GM23338 (cell line): ENCODE data around the gene PRPF40B. TPM values are rescaled to one million over a fixed set of nuclear protein-coding genes. Genes with fewer than 3 reads are reported as not detected.

ENCODE experiments used
- ATAC-seq: fragments of 200-7000 bp; cut with Tn5 transposase; 3 replicates; pipeline ENCODE4 v1.9.1; 2020
- DNase-seq: peaks from one replicate; pipeline ENCODE4 v3.0.0-alpha.2; 2015; ENCODE audit warnings: low spot score
- H2AFZ ChIP-seq: fragments of 200-600 bp; sonication (generic); 2 replicates; pipeline ENCODE4 v1.8.0; 2016; ENCODE audit warnings: antibody characterized with exemption, mild to moderate bottlenecking, moderate library complexity
- H3F3A ChIP-seq: fragments of 200-600 bp; sonication (generic); replicated peaks from 2 replicates; pipeline ENCODE4 v1.8.0; 2017; ENCODE audit warnings: antibody characterized with exemption, mixed run types, low read depth
- H3K27ac ChIP-seq: fragments of 200-600 bp; sonication (generic); 2 replicates; pipeline ENCODE4 v1.6.1; 2016; ENCODE audit warnings: low read depth
- H3K27me3 ChIP-seq: fragments of 200-600 bp; sonication (generic); 2 replicates; pipeline ENCODE4 v1.8.0; 2016; ENCODE audit warnings: mild to moderate bottlenecking, mixed run types, moderate library complexity; ENCODE audit not compliant: insufficient read depth
- H3K36me3 ChIP-seq: fragments of 200-600 bp; sonication (generic); 2 replicates; pipeline ENCODE4 v1.8.0; 2016; ENCODE audit warnings: mild to moderate bottlenecking; ENCODE audit not compliant: insufficient read depth
- H3K4me1 ChIP-seq: fragments of 200-600 bp; sonication (generic); 2 replicates; pipeline ENCODE4 v1.8.0; 2016; ENCODE audit warnings: mild to moderate bottlenecking, moderate library complexity; ENCODE audit not compliant: insufficient read depth
- H3K4me2 ChIP-seq: fragments of 200-600 bp; sonication (generic); 2 replicates; pipeline ENCODE4 v1.7.1; 2017; ENCODE audit warnings: mixed run types
- H3K4me3 ChIP-seq: fragments of 200-600 bp; sonication (generic); 2 replicates; pipeline ENCODE4 v1.6.1; 2016; ENCODE audit warnings: mixed run types
- H3K79me2 ChIP-seq: fragments of 200-600 bp; sonication (generic); replicated peaks from 2 replicates; pipeline ENCODE4 v1.8.0; 2017; ENCODE audit warnings: mild to moderate bottlenecking; ENCODE audit not compliant: insufficient read depth
- H3K9me2 ChIP-seq: fragments of 200-600 bp; sonication (generic); 2 replicates; pipeline ENCODE4 v1.8.0; 2017; ENCODE audit not compliant: insufficient read depth
- H4K20me1 ChIP-seq: fragments of 200-600 bp; sonication (generic); replicated peaks from 2 replicates; pipeline ENCODE4 v1.8.0; 2017; ENCODE audit warnings: mild to moderate bottlenecking; ENCODE audit not compliant: insufficient read depth
- H3K27ac Mint-ChIP-seq: 2 replicates; pipeline ENCODE4 v1.8.0; 2020; ENCODE audit warnings: inconsistent platforms, mild to moderate bottlenecking, moderate library complexity, mixed read lengths
- H3K27me3 Mint-ChIP-seq: 3 replicates; pipeline ENCODE4 v1.8.0; 2022; ENCODE audit warnings: low read depth, mild to moderate bottlenecking, moderate library complexity, mixed read lengths, inconsistent platforms; ENCODE audit not compliant: insufficient read depth, poor library complexity
- H3K36me3 Mint-ChIP-seq: 3 replicates; pipeline ENCODE4 v1.8.0; 2021; ENCODE audit warnings: low read depth, mild to moderate bottlenecking, inconsistent platforms, moderate library complexity, mixed read lengths
- H3K4me1 Mint-ChIP-seq: 3 replicates; pipeline ENCODE4 v1.8.0; 2020; ENCODE audit warnings: mild to moderate bottlenecking, inconsistent platforms, mixed read lengths
- H3K4me3 Mint-ChIP-seq: 3 replicates; pipeline ENCODE4 v1.8.0; 2021; ENCODE audit warnings: moderate library complexity, mild to moderate bottlenecking, inconsistent platforms, mixed read lengths
- H3K9me3 Mint-ChIP-seq: 3 replicates; pipeline ENCODE4 v1.8.0; 2020; ENCODE audit warnings: moderate library complexity, mild to moderate bottlenecking, inconsistent platforms, mixed read lengths
- CREB1 ChIP-seq: fragments of 250-450 bp; sonication (Bioruptor Pico); IDR thresholded peaks from 2 replicates; pipeline ENCODE4 v1.5.0; 2020; ENCODE audit warnings: low read depth, mild to moderate bottlenecking, moderate library complexity
- EZH2 ChIP-seq: fragments of 200-600 bp; sonication (generic); IDR thresholded peaks from one replicate; pipeline ENCODE4 v1.8.0; 2017; ENCODE audit warnings: antibody characterized with exemption, mild to moderate bottlenecking, low read depth; ENCODE audit not compliant: unreplicated experiment
- EZH2phosphoT487 ChIP-seq: fragments of 200-600 bp; sonication (generic); IDR thresholded peaks from one replicate; pipeline ENCODE4 v1.8.1; 2018; ENCODE audit warnings: antibody characterized with exemption; ENCODE audit not compliant: unreplicated experiment
- JUNB ChIP-seq: IDR thresholded peaks from one replicate; pipeline ENCODE4 v1.6.1; 2016; ENCODE audit warnings: antibody characterized with exemption; ENCODE audit not compliant: unreplicated experiment
- NANOG ChIP-seq: IDR thresholded peaks from 2 replicates; pipeline ENCODE4 v1.6.1; 2016; ENCODE audit warnings: antibody characterized with exemption, borderline replicate concordance
- POLR2AphosphoS5 ChIP-seq: IDR thresholded peaks from 2 replicates; pipeline ENCODE4 v1.6.1; 2016; ENCODE audit warnings: antibody characterized with exemption, low read depth
- STAT1 ChIP-seq: IDR thresholded peaks from one replicate; pipeline ENCODE4 v1.6.1; 2016; ENCODE audit warnings: antibody characterized with exemption; ENCODE audit not compliant: unreplicated experiment
- ZNF114 ChIP-seq: fragments of 250-450 bp; sonication (Bioruptor Pico); IDR thresholded peaks from 2 replicates; pipeline ENCODE4 v1.5.0; 2020; ENCODE audit warnings: mild to moderate bottlenecking, moderate library complexity
- ZNF331 ChIP-seq: fragments of 250-450 bp; sonication (Bioruptor Pico); IDR thresholded peaks from 2 replicates; pipeline ENCODE4 v1.5.0; 2020; ENCODE audit warnings: low read depth, mild to moderate bottlenecking, moderate library complexity
- polyA plus RNA-seq: library from polyadenylated mRNA; unstranded; fragments of >200 nt; fragmentation: Nextera tagmentation; extraction: Ambion mirVana; gene quantifications from 2 replicates; pipeline ENCODE4 v1.2.1, GENCODE V29; 2016
- total RNA-seq: library from RNA; depleted of rRNA; stranded (reverse); fragments of >200 nt; shearing (Covaris generic); gene quantifications from 2 replicates; pipeline ENCODE4 v1.2.3, GENCODE V29; 2014
- TF ChIP-seq, protein P1 (sequence below): fragments of 250-450 bp; sonication (Bioruptor Pico); IDR thresholded peaks from 2 replicates; pipeline ENCODE4 v1.5.0; 2020; ENCODE audit warnings: mild to moderate bottlenecking, moderate library complexity
- TF ChIP-seq, protein P2 (sequence below), 2 experiments: fragments of 200-600 bp in 1 of 2; sonication (generic) in 1 of 2; conservative IDR thresholded peaks; 2 replicates each; pipeline versions ENCODE4 v1.5.1 to v1.6.1; 2016 to 2017; ENCODE audit warnings: antibody characterized with exemption in 2 of 2, low read depth in 2 of 2, mild to moderate bottlenecking in 2 of 2, moderate library complexity in 1 of 2
- TF ChIP-seq, protein P3 (sequence below): IDR thresholded peaks from one replicate; pipeline ENCODE4 v1.6.1; 2018; ENCODE audit warnings: antibody characterized with exemption; ENCODE audit not compliant: unreplicated experiment
- TF ChIP-seq, protein P4 (sequence below): IDR thresholded peaks from 2 replicates; pipeline ENCODE4 v1.6.1; 2016; ENCODE audit warnings: antibody characterized with exemption

The PRPF40B gene
- total and polyA plus RNA-seq, 2 experiments from 2014 or later, result 17.9 to 19.0 TPM

DNA sequence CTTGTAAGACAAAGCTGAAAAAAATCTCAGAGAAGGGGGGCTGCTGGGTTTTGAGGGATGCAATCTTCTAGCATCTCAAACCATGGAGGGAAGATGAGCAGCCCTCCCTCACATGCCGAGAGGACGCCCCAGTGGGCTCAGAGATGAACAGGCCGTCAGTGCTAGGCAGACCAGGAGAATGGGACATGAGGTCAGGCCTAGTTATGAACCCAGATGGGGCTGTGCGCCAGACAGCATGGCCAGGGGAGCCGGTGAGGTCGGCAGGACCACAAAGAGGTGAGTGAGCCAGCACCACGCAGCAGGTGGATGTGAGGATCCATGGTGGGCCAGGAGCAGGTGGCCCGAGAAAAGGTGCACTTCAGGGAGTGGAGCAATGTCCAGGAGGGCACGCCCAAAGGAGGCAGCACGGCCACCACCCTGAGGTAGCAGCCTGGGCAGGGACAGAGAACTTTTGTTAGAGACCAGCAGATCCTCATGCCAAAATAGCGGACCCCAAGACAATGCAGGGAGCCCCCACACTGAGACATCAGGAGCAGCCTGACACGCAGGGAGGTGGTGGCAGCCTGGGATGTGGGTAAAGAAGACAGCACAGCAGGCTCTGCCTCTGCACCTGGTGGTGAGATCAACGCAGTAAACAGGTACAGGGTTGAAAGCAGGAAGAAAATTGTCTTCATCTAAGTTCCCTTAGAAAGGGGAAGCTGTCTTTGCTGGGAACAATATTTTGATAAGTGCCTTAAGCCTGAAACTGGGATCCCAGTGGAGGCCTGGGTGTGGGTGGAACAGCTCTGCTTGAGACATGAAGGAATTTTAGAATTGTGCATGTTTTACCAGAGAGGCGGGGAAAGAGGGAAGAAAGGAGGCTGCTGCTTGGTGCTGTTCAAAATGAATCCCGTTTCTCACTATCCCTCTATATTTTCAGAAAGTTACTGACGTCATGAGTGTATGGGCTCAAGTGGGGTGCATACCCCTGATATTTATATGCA is 37.6 kb upstream of the PRPF40B start:
- H3K4me2 ChIP-seq, result no peak overlapping the region
- H3K9me2 ChIP-seq, result no peaks in the 10 kb centered on the region
- no peak overlapping the region for H3K4me3 Mint-ChIP-seq
- TF ChIP-seq JUNB (no peak), NANOG (no peak), ZNF331 (no peak), STAT1 (no peak), CREB1 (CRISPR knock-in tag) (no peak), POLR2AphosphoS5 (no peak), EZH2phosphoT487 (no peak), EZH2 (no peak), ZNF114 (no peak)
- TF ChIP-seq, protein P1, sequence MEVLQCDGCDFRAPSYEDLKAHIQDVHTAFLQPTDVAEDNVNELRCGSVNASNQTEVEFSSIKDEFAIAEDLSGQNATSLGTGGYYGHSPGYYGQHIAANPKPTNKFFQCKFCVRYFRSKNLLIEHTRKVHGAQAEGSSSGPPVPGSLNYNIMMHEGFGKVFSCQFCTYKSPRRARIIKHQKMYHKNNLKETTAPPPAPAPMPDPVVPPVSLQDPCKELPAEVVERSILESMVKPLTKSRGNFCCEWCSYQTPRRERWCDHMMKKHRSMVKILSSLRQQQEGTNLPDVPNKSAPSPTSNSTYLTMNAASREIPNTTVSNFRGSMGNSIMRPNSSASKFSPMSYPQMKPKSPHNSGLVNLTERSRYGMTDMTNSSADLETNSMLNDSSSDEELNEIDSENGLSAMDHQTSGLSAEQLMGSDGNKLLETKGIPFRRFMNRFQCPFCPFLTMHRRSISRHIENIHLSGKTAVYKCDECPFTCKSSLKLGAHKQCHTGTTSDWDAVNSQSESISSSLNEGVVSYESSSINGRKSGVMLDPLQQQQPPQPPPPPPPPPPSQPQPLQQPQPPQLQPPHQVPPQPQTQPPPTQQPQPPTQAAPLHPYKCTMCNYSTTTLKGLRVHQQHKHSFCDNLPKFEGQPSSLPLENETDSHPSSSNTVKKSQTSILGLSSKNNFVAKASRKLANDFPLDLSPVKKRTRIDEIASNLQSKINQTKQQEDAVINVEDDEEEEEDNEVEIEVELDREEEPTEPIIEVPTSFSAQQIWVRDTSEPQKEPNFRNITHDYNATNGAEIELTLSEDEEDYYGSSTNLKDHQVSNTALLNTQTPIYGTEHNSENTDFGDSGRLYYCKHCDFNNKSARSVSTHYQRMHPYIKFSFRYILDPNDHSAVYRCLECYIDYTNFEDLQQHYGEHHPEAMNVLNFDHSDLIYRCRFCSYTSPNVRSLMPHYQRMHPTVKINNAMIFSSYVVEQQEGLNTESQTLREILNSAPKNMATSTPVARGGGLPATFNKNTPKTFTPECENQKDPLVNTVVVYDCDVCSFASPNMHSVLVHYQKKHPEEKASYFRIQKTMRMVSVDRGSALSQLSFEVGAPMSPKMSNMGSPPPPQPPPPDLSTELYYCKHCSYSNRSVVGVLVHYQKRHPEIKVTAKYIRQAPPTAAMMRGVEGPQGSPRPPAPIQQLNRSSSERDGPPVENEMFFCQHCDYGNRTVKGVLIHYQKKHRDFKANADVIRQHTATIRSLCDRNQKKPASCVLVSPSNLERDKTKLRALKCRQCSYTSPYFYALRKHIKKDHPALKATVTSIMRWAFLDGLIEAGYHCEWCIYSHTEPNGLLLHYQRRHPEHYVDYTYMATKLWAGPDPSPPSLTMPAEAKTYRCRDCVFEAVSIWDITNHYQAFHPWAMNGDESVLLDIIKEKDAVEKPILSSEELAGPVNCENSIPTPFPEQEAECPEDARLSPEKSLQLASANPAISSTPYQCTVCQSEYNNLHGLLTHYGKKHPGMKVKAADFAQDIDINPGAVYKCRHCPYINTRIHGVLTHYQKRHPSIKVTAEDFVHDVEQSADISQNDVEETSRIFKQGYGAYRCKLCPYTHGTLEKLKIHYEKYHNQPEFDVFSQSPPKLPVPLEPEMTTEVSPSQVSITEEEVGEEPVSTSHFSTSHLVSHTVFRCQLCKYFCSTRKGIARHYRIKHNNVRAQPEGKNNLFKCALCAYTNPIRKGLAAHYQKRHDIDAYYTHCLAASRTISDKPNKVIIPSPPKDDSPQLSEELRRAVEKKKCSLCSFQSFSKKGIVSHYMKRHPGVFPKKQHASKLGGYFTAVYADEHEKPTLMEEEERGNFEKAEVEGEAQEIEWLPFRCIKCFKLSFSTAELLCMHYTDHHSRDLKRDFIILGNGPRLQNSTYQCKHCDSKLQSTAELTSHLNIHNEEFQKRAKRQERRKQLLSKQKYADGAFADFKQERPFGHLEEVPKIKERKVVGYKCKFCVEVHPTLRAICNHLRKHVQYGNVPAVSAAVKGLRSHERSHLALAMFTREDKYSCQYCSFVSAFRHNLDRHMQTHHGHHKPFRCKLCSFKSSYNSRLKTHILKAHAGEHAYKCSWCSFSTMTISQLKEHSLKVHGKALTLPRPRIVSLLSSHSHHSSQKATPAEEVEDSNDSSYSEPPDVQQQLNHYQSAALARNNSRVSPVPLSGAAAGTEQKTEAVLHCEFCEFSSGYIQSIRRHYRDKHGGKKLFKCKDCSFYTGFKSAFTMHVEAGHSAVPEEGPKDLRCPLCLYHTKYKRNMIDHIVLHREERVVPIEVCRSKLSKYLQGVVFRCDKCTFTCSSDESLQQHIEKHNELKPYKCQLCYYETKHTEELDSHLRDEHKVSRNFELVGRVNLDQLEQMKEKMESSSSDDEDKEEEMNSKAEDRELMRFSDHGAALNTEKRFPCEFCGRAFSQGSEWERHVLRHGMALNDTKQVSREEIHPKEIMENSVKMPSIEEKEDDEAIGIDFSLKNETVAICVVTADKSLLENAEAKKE (CRISPR knock-in tag), result no peak
- TF ChIP-seq, protein P2, sequence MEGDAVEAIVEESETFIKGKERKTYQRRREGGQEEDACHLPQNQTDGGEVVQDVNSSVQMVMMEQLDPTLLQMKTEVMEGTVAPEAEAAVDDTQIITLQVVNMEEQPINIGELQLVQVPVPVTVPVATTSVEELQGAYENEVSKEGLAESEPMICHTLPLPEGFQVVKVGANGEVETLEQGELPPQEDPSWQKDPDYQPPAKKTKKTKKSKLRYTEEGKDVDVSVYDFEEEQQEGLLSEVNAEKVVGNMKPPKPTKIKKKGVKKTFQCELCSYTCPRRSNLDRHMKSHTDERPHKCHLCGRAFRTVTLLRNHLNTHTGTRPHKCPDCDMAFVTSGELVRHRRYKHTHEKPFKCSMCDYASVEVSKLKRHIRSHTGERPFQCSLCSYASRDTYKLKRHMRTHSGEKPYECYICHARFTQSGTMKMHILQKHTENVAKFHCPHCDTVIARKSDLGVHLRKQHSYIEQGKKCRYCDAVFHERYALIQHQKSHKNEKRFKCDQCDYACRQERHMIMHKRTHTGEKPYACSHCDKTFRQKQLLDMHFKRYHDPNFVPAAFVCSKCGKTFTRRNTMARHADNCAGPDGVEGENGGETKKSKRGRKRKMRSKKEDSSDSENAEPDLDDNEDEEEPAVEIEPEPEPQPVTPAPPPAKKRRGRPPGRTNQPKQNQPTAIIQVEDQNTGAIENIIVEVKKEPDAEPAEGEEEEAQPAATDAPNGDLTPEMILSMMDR (conservative IDR thresholded peaks at IDR 0.05; ENCODE audit: low read depth in 2 of 2), result no peak
- TF ChIP-seq, protein P3, sequence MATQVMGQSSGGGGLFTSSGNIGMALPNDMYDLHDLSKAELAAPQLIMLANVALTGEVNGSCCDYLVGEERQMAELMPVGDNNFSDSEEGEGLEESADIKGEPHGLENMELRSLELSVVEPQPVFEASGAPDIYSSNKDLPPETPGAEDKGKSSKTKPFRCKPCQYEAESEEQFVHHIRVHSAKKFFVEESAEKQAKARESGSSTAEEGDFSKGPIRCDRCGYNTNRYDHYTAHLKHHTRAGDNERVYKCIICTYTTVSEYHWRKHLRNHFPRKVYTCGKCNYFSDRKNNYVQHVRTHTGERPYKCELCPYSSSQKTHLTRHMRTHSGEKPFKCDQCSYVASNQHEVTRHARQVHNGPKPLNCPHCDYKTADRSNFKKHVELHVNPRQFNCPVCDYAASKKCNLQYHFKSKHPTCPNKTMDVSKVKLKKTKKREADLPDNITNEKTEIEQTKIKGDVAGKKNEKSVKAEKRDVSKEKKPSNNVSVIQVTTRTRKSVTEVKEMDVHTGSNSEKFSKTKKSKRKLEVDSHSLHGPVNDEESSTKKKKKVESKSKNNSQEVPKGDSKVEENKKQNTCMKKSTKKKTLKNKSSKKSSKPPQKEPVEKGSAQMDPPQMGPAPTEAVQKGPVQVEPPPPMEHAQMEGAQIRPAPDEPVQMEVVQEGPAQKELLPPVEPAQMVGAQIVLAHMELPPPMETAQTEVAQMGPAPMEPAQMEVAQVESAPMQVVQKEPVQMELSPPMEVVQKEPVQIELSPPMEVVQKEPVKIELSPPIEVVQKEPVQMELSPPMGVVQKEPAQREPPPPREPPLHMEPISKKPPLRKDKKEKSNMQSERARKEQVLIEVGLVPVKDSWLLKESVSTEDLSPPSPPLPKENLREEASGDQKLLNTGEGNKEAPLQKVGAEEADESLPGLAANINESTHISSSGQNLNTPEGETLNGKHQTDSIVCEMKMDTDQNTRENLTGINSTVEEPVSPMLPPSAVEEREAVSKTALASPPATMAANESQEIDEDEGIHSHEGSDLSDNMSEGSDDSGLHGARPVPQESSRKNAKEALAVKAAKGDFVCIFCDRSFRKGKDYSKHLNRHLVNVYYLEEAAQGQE, result no peak
- TF ChIP-seq, protein P4, sequence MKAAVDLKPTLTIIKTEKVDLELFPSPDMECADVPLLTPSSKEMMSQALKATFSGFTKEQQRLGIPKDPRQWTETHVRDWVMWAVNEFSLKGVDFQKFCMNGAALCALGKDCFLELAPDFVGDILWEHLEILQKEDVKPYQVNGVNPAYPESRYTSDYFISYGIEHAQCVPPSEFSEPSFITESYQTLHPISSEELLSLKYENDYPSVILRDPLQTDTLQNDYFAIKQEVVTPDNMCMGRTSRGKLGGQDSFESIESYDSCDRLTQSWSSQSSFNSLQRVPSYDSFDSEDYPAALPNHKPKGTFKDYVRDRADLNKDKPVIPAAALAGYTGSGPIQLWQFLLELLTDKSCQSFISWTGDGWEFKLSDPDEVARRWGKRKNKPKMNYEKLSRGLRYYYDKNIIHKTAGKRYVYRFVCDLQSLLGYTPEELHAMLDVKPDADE, result no peak
- H3K4me1 ChIP-seq, result no peaks in the 10 kb centered on the region
- H3K79me2 ChIP-seq, result 0 out of 2 replicates have a peak, but pooled peaks cover 14% of the 10 kb centered on the region
- H3K4me1 Mint-ChIP-seq, result peaks cover 12% of the 10 kb centered on the region; the same call in 2 of the 3 replicates
- H3K27me3 ChIP-seq, result no peaks in the 10 kb centered on the region
- H3F3A ChIP-seq, result no peaks in the 10 kb centered on the region
- H4K20me1 ChIP-seq, result no peaks in the 10 kb centered on the region; the same call in 1 of the 2 replicates
- H3K4me3 ChIP-seq, result no peak overlapping the region
- H3K27me3 Mint-ChIP-seq, result peaks cover 6% of the 10 kb centered on the region
- peaks cover 3% of the 10 kb centered on the region; the same call in 2 of the 3 replicates for H3K36me3 Mint-ChIP-seq
- ATAC-seq (no peak; the same call in 2 of the 3 replicates), DNase-seq (no peak)
- H2AFZ ChIP-seq, result no peak overlapping the region
- H3K27ac Mint-ChIP-seq, result no peak overlapping the region; the same call in 1 of the 2 replicates
- H3K9me3 Mint-ChIP-seq, result no peaks in the 10 kb centered on the region
- H3K27ac ChIP-seq, result no peak overlapping the region; the same call in 1 of the 2 replicates
- H3K36me3 ChIP-seq, result no peaks in the 10 kb centered on the region
